GM18868 (cell line): ENCODE data around the gene GNG14.
"Not testable (repeated sequence)": the region's sequence is repeated elsewhere in the genome, so short reads cannot be mapped to it uniquely, and the experiment has no call there.

Source experiments
- ATAC-seq: cut with Tn5 transposase; IDR thresholded peaks from one replicate; pipeline ENCODE4 v1.9.1; 2021; ENCODE audit warnings: mild to moderate bottlenecking, moderate library complexity; ENCODE audit not compliant: unreplicated experiment

Gene GNG14

DNA sequence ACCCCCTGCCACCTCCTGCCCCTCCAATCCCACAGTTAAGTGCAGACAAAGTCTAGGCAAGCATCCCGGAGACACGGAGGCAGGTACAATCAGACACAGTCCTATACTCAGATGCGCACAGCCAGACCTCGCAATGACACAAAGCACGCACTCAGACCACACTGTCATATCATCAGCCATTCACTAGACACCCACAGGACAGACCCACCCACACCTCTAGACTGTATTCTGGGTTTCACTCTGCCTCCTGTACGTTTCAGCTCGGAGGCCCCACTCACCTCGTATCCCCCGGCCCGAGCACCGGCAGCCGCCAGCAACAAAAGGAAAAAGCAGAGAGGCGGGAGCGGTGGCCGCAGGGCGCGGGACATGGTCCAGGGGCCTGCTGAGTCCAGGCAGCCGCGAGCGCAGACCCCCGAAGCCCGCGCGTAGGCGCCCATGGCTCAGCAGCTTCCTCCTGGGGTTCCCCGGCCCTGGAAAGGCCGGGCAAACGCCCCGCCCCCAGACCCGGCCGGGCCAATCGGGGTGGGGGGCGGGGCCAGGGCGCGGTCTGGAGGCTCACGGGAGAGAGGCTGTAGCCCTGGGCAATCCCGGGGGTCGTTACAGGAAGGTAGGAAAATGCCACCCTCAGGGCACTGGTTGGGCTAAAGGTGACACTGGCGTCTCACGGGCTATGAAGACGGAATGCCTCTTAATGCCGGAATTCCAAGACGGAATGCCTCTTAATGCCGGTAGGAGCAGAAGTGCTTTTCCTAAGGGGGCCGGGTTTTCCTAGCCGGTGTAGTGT lies 21.3 kb upstream of the GNG14 start, which contains the start of the genes MAN2B1 and WDR83:
Gene MAN2B1, minus strand, starts transcription at position 478 of the 784 bp plus-strand sequence. Its CDS starts 41 bp downstream, at position 437.
Gene WDR83, plus strand, starts transcription at position 543 of the 784 bp plus-strand sequence. CDS start 2,984 bp downstream, outside the sequence.
- peak; percentile 51 for ATAC-seq

DNA sequence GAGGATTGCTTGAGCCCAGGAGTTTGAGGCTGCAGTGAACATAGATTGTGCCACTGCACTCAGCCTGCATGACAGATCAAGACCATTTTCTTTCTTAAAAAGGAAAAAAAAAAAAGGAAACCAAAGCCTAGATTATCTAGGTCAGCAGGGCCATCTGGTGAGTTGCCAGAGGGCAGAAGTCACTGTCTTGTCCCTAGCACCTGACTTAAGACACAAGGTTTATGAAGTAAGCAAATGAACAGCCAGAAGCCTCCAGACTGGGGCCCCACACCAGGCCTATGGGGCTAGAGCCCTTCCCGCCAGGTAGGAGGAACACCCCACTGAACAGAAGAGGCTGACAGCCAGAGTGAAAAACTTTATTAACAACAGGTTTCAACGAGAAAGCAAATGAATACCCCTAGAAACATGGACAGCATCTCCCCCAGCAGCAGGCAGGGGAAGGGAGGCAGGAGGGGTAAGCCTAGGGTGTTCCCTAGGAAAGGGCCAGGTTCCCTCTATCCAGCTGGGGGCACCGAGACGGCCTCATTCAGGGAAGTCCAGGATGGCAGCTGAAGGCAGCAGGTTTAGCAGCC lies 20.0 kb upstream of the GNG14 start:
- ATAC-seq, result no peak

DNA sequence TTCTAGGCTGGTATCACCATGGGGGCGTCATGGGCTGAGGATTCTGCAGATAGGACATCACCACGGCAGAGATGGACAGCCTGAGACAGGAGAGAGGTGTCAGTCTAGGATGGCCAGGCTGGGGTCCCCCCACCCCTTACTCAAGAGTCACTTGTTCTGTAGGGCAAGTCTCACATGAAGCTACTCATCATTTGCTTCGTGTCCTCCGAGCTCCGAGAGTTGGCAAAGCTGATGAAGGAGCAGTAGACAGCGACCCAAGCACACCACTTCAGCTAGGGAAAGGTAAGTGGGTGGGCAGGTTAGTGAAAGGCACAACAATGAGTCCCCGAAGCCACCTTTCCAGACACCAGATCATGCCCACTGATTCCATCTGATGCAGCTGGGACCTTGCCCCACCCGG lies 19.5 kb upstream of the GNG14 start:
- ATAC-seq, result no peak

DNA sequence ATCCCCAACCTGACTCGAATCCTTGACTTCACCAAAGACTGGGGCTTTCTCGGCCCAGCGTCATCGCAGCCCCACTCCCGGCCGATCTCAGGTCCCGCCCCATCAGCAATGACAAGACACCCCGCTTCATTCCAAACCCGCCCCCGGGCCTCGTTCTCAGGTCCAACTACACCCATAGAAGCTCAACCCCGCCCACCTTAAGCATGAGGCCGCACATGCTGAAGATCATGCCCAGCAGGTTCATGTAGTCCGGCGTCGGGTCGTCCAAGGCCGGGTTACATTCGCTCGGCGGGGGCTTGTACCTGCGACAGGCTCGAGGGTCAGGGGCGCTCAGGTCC lies 18.9 kb upstream of the GNG14 start:
- ATAC-seq, result no peak

- no peak for ATAC-seq
Observed at GRCh38 chr19:12669270-12670158, 18.3 kb upstream of the GNG14 start.

DNA sequence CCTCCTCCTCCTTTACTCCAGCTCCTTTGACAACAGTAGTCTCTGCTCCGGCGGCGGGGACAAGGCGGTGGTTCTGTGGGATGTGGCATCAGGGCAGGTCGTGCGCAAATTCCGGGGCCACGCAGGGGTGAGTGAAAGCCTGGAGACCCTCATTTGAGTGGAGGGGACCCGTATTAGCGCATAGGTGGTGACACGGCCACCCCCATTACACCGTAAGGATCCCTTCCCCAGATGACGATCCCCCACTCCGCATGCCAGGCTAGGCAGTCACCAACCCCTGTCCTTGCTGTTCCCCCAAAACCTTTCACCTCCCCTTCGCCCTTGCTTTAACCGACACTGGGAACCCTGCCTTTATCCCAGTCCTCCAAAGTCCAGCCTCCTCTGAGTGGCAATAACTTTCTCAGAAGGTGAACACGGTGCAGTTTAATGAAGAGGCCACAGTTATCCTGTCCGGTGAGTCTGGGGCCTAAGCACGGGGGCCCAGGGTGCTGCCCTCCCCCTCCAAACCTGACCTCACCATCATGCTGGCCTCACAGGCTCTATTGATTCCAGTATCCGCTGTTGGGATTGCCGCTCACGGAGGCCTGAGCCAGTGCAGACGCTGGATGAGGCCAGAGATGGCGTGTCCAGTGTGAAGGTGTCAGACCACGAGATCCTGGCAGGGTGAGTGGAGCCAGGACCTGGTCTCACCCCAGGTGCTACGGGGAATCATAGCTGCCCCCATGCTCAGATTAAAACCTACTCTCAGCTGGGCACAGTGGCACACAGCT lies 17.5 kb upstream of the GNG14 start:
- no peak for ATAC-seq

DNA sequence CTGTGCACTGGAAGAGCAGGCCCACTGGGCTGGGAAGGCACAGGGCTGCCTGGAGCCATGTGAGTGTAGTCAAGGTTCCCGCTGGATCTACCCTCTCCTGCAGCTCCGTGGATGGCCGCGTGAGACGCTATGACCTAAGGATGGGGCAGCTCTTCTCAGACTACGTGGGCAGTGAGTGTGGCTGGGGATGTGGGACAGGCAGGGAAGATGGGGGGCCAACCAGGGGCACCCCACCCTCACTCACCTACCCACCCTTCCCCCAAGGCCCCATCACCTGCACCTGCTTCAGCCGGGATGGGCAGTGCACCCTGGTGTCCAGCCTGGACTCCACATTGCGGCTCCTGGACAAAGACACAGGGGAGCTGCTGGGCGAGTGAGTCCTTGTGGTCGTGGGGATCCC lies 15.1 kb upstream of the GNG14 start:
- ATAC-seq, result no peak

DNA sequence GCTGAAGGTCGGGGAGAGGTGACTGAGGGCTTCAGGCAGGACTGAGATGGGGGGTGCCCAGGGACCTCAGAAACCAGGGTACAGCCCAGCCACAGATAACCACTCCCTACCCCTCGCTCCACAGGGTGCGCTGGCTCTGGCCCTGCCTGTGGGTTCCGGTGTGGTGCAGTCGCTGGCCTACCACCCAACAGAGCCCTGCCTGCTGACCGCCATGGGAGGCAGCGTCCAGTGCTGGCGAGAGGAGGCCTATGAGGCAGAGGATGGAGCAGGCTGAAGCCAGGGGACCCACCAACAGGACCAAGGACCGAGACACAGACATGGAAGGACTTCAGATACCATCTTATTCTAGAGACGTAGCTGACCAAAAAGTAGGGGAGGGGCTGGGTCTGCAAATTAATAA lies 12.4 kb upstream of the GNG14 start:
- no peak for ATAC-seq

DNA sequence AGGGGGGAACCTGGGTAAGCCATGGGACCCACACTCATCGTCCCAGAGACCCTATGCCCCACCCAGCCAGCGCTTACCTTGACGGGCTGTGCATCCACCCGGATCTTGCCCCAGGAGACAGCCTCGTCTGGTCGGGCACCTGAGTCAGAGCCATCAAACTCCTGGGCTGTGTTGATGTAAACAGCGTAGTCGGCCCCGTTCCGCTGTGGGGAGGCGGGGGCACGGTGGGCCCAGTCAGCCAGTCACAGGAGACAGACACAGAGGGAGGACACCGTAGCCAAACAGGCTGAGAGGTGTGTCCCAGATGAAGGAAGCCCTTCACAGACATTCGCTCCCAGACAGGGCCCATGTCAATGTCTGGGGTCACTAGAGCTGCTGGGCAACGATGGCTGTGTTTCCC lies 11.9 kb upstream of the GNG14 start:
- no peak for ATAC-seq

GRCh38 chr19:12676384-12676792 lies 11.4 kb upstream of the GNG14 start:
- ATAC-seq, result no peak

DNA sequence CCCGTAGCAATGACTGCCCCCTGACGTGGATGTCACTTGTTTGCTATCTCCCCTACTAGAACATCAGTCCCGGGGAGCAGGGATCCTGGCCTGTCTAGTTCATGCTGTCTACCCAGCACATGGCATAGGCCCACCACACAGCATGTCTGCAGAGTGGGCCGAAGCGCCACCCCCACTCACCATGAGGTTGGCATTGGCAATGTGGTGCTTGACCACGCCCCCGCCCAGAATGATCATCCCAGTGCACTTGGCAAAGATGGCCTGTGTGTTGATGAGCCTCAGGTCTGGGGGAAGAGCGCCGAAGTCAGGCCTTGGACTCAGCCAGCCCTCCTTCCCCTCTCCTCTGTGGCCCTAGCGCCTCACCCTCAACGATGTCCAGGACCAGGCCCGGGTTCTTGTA lies 10.9 kb upstream of the GNG14 start:
- ATAC-seq, result no peak

DNA sequence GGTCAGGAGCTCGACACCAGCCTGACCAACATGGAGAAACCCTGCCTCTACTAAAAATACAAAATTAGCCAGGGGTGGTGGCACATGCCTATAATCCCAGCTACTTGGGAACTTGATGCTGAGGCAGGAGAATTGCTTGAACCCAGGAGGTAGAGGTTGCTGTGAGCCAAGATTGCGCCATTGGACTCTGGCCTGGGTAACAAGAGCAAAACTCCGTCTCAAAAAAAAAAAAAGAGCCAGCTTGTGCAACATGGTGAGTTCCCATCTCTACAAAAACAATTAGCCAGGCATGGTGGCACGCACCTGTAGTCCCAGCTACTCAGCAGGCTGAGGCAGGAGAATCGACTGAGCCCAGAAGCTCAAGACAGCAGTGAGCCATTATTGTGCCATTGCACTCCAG lies 9.8 kb upstream of the GNG14 start:
- not testable (repeated sequence) for ATAC-seq

DNA sequence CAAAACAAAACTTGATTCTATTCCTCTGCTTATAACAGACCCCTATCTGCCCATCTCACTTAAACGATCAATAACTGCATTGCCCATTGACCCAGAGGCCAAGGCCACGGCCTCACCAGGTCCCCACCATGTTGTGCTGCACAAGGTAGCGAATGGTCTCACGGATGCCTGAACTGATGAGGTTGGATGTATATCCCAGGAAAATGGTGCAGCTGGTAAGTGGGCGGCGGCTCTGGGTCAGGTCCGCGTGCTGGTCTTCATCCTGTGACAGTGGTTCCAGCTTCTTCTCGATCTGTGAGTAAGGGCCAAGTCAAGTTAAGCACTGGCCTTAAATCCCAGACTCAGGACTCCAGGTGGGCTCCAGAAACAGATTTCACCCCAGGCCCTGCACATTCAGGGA lies 7.8 kb upstream of the GNG14 start:
- ATAC-seq, result no peak

DNA sequence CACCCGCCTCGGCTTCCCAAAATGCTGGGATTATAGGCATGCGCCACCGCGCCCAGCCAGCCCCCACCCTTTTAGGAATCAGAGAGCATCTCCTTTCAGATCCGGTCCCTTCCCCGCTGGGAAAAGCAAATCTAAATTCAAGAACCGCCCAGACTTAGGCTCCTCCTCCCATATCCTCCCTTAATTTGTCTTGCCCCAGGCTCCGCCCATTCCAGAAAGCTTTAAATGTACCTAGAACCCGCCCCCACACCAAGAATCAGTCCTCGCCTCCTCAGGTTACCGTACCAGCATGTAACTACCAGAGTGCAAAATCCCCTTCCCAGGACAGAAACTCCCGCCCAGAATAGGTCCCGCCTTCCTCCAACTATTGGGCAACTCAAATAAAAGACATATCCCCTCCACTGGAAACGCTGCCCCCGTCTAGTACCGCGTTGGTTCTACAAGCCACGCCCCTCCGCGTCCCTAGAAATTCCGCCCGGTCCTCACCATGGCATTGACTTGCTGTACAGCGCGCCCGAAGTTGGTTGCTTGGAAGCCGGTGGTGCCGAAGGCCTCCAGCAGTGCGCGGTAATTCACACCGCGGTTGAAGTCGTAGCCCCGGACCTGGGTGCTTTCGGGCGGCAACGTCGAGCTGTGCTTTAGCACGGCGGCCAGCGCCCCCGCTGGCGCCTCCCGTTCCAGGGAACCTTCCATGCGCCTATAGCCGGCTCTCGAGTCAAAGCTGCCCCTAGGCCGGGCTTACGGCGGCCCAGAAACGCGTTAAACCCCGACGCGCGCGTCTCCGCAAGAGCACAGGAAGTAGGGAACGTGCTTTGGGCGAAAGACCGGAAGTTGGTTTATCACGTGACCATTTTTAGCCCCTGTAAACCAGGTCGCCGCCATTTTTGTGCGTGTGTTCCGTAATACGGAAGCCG lies 6.5 kb upstream of the GNG14 start, which contains the start of gene DHPS:
Gene DHPS, minus strand, starts transcription at position 807 of the 914 bp plus-strand sequence. Its CDS starts 114 bp downstream, at position 693.
- peak; percentile 77 for ATAC-seq

DNA sequence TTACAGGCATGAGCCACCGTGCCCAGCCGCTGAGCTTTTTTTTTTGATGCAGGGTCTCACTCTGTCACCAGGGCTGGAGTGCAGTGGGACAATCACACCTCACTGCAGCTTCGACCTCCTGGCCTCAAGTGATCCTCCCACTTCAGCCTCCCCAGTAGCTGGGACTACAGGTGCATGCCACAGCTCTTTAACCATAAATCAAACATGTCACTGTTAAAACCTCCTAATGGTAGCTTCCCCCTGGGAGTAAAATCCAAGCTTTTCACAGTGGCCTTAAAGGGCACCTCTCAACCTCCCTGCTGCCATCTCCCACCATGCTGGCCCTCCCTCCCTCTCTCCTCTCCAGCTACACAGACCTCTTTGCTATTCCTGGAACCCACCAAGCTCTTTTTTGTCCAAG lies 2.0 kb upstream of the GNG14 start:
- ATAC-seq, result no peak

DNA sequence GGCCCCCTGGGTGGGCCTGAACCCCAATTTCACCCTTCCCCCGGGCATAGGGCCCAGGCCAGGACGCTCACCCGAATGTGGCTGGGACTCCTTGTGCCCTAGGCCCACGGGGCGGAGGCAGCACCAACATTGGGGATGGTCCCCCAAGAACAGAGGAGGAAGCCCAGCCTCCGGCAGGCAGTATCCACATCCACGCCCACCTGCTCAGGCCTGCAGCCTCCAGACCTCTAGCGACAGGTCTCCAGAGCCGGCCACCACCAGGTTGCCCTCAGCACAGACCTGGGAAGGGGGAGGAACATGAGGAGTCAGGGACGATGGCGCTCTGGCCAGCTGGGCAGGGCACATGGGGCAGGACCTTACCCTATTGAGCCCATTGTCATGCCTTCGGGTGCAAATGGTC lies 1.2 kb downstream of the GNG14 start:
- no peak for ATAC-seq

DNA sequence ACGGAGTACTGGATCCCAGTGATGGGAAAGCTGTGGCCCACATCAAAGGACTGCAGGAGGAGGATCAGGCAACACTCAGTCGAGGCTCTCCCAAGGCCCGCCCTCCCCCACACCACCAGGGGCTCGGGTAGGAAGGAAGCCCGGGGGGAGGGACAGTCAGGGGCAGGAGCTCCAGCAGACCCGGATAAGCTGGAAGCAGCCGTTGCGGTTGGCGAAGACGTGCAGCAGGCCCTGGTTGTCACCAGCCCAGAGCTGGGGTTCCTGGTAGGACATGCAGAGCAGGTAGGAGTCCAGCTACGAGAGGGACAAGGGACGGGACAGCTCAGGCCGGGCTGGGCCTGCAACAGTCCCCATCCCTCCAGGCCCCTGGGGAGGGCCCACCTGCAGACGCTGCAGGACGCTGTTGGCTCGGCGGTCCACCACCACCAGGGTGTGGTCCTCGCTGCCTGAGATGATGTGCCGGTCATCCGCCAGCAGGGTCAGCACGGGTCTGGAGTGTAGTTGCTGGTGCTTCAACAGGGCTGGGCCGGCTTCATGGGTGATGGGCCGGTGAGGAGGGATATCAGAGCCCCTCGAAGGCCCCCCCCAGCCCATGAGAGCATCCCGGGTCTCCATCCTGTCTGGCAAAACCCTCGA lies 1.9 kb downstream of the GNG14 start:
- ATAC-seq, result no peak

DNA sequence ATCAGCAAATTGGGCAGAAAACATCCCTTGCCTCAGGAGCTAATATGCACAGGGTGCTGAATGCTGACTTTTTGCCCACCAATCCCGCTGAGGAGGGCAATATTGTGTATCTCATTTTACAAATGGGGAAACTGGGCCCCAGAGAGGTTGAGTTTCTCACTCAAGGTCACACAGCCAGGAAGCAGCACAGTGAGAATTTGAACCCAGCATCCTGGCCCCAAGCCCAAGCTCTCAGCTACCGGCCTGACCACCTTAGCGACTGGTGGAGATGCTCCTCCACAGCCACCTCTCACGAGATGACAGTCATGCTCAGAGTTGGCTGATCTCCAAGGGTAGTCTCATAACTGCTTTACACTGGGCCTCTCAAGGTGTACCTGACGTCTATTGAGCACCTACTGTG lies 5.2 kb downstream of the GNG14 start:
- ATAC-seq, result no peak

- no peak for ATAC-seq
Observed at GRCh38 chr19:12694641-12695040, 6.8 kb downstream of the GNG14 start.
